Neutrophil (primary cell): Measurements from ENCODE around the gene TRIM71.

Experiments
- H3K27ac ChIP-seq: fragments of 200-600 bp; sonication (generic); 2 replicates; pipeline ENCODE4 v1.5.1; 2016; ENCODE audit warnings: mild to moderate bottlenecking, moderate library complexity
- H3K27me3 ChIP-seq: fragments of 200-600 bp; sonication (generic); 2 replicates; pipeline ENCODE4 v1.6.0; 2016; ENCODE audit warnings: mild to moderate bottlenecking
- H3K36me3 ChIP-seq: fragments of 200-600 bp; sonication (generic); 2 replicates; pipeline ENCODE4 v1.5.1; 2017
- H3K4me1 ChIP-seq, 2 experiments: fragments of 200-600 bp in 1 of 2; sonication (generic) in 1 of 2; 1 replicate in 1 of 2; 2 replicates in 1 of 2; pipeline versions ENCODE4 v1.5.1 to v1.6.1; 2013 to 2016; ENCODE audit warnings: low read depth in 1 of 2, low read length in 1 of 2, mild to moderate bottlenecking in 1 of 2, moderate library complexity in 1 of 2; ENCODE audit not compliant: control insufficient read depth in 1 of 2, insufficient read depth in 1 of 2
- H3K4me3 ChIP-seq, 2 experiments: fragments of 200-600 bp in 1 of 2; sonication (generic) in 1 of 2; 1 replicate in 1 of 2; 2 replicates in 1 of 2; pipeline ENCODE4 v1.5.1; 2013 to 2016; ENCODE audit warnings: low read depth in 1 of 2, low read length in 1 of 2, mild to moderate bottlenecking in 1 of 2, moderate library complexity in 1 of 2
- H3K9me3 ChIP-seq: fragments of 200-600 bp; sonication (generic); 2 replicates; pipeline ENCODE4 v1.5.1; 2016
- TF ChIP-seq, protein P1 (sequence below): fragments of 200-600 bp; sonication (generic); IDR thresholded peaks from 2 replicates; pipeline ENCODE4 v1.5.1; 2016; ENCODE audit warnings: antibody characterized with exemption

TRIM71 gene

DNA sequence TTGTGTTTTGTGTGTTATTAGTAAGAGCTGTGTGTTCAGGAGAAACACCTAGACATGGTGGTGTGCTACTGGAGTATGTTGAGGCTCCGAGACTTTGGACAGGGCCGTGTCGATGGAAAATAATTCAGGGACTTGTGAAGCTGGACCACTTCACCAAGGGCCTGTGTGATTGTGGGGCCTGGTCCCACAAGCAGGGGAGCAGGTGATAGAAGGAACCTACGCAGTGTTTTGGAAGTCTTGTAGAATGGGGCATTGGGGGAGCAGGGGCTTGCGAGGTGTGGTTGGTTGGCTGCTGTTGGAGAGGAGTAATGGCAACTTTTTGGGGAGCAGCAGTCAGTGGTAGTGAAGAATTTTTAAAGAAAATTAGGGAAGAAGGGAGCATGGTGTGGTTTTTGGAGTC lies 48.7 kb downstream of the TRIM71 start:
- H3K9me3 ChIP-seq = no peaks in the 10 kb centered on the region
- no peaks in the 10 kb centered on the region for H3K36me3 ChIP-seq
- H3K4me3 ChIP-seq = no peak overlapping the region
- H3K27ac ChIP-seq = no peak overlapping the region
- H3K4me1 ChIP-seq = no peaks in the 10 kb centered on the region
- H3K27me3 ChIP-seq = no peaks in the 10 kb centered on the region
- TF ChIP-seq, protein P1, sequence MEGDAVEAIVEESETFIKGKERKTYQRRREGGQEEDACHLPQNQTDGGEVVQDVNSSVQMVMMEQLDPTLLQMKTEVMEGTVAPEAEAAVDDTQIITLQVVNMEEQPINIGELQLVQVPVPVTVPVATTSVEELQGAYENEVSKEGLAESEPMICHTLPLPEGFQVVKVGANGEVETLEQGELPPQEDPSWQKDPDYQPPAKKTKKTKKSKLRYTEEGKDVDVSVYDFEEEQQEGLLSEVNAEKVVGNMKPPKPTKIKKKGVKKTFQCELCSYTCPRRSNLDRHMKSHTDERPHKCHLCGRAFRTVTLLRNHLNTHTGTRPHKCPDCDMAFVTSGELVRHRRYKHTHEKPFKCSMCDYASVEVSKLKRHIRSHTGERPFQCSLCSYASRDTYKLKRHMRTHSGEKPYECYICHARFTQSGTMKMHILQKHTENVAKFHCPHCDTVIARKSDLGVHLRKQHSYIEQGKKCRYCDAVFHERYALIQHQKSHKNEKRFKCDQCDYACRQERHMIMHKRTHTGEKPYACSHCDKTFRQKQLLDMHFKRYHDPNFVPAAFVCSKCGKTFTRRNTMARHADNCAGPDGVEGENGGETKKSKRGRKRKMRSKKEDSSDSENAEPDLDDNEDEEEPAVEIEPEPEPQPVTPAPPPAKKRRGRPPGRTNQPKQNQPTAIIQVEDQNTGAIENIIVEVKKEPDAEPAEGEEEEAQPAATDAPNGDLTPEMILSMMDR = no peak

- TF ChIP-seq, protein P1 = no peak
- H3K36me3 ChIP-seq = no peaks in the 10 kb centered on the region
- H3K4me1 ChIP-seq = peaks cover 11 to 13% of the 10 kb centered on the region in 2 experiments
- H3K4me3 ChIP-seq = no peak overlapping the region
- H3K9me3 ChIP-seq = no peaks in the 10 kb centered on the region
- H3K27ac ChIP-seq = no peak overlapping the region
- H3K27me3 ChIP-seq = no peaks in the 10 kb centered on the region
Measured at GRCh38 chr3:32867954-32868353, 50.2 kb downstream of the TRIM71 start.

DNA sequence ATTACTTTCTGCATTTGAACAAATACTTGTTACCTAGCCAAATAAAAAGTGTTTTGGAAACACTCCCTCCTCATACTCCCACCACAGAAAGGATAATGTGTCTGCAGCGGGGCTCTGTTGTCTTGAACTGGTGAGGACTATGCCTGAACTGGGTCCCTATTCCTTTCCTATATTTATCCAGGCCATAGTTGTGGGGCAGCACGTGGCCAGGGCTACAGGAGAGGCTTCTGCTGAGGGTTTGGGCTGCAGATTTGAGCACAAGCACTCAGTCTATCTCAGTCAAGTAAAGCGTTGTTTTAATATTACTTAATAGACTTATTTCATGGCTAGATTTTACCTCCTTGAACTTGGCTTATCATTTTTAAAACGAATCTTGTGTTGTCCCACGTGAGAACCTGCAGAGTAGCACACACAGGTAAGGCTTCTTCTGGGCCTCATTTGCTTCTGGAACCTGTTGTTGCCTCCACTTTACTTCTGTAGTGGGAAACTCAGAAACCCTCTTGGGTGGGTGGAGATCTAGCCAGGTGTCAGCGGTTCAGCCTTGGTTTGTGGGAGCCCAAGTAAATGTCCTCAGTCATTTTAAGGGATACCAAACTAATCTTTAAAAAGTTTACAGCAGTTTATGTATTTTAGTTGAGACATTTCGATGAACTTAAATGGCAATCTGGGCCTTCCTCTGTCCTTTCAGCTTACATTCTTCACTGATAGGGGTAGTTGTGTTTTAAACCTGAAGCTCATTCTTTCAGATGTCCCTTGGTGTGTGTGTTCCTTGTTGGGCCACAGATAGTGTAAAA lies 51.1 kb downstream of the TRIM71 start:
- no peak overlapping the region for H3K27ac ChIP-seq
- H3K36me3 ChIP-seq = no peaks in the 10 kb centered on the region
- TF ChIP-seq, protein P1 = no peak

DNA sequence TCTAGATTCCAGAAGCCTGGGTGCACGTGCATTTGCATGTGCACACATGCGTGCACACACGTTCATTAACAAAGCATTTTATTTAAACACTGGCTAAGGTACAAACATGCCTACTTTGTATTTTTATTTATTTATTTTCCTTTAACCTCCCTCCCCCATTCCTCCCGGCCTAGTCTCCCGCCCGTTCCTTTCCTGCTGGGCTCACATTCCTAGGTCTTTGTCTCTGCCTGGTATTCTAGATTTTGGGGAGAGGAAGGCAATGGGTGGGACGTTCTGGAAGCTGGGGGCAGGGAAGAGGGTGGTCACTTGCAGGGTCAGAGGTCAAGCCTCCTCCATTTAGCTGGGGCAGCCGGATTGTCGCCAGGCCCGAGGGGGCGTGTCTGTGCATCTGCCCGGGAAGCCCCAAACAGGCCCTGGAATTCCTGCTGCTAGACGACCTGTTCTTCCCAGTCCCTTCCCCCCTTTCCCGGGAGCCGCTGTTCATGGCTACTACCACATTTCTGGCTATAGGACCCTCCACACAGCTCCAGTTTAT lies 51.8 kb downstream of the TRIM71 start:
- no peak overlapping the region for H3K4me3 ChIP-seq
- H3K27ac ChIP-seq = no peak overlapping the region
- TF ChIP-seq, protein P1 = no peak
- H3K4me1 ChIP-seq = peaks cover 23 to 25% of the 10 kb centered on the region in 2 experiments
- no peaks in the 10 kb centered on the region for H3K9me3 ChIP-seq
- no peaks in the 10 kb centered on the region for H3K27me3 ChIP-seq
- no peaks in the 10 kb centered on the region for H3K36me3 ChIP-seq

More for the DNA sequence above, 51.1 kb downstream of the TRIM71 start:
- Histone ChIP-seq H3K27me3 (no peaks in the 10 kb centered on the region), H3K4me3 (no peak overlapping the region), H3K9me3 (no peaks in the 10 kb centered on the region), H3K4me1 (peaks cover 20 to 22% of the 10 kb centered on the region in 2 experiments)

GRCh38 chr3:32870373-32871095 lies 52.7 kb downstream of the TRIM71 start:
- H3K36me3 ChIP-seq = no peaks in the 10 kb centered on the region

More at GRCh38 chr3:32870373-32871095, 52.7 kb downstream of the TRIM71 start:
- Histone ChIP-seq H3K27ac (no peak overlapping the region), H3K4me1 (peaks cover 23 to 25% of the 10 kb centered on the region in 2 experiments), H3K4me3 (no peak overlapping the region), H3K9me3 (no peaks in the 10 kb centered on the region), H3K27me3 (no peaks in the 10 kb centered on the region)
- TF ChIP-seq, protein P1 = no peak
